ENCODE measurements around the gene PFDN4.

DNA sequence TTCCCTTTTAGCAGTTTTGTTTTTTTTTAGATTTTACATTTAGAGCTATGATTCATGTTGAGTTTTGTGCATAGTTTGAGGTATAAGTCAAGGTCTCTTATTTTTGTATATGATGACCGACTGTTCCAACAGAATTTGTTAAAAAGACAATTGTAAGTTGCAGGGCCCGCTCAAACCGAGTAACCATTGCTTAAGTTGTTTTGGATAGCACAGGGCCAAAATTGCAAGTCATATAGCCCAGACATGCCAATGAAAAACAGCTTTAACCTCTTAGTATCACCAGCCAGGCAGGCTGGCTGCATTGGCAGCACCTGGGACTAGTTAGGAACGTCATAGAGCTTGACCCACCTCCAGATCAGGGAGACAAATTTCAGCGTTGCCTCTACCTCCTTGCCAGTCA, 47.3 kb downstream of the PFDN4 start:
- TF ChIP-seq CTCF (IDR thresholded peaks at IDR 0.05) = no peak
- TF ChIP-seq POLR2A (IDR thresholded peaks at IDR 0.05) = no peak

All from tibial nerve (tissue), 3 donors.